ENCODE results near the gene STK17B.
"Not testable (repeated sequence)": the region's sequence is repeated elsewhere in the genome, so short reads cannot be mapped to it uniquely, and the experiment has no call there.

Gene STK17B

GRCh38 chr2:196113061-196113974 lies 58.1 kb downstream of the STK17B start:
- peak overlapping the region; percentile 91 for H2AFZ ChIP-seq (ENCODE audit: low read depth, low read length)
- H3K9me3 ChIP-seq (ENCODE audit: low read length): no peaks in the 10 kb centered on the region
- H3K4me1 ChIP-seq (ENCODE audit: insufficient read depth, low read length): peaks cover 28% of the 10 kb centered on the region
- H3K36me3 ChIP-seq (ENCODE audit: insufficient read depth, low read length): no peaks in the 10 kb centered on the region
- H3K27me3 ChIP-seq (ENCODE audit: insufficient read depth, low read length): no peaks in the 10 kb centered on the region
- peak overlapping the region; percentile 50 for H3K4me3 ChIP-seq (ENCODE audit: low read length)

- peak overlapping the region; percentile 50 for H3K4me3 ChIP-seq (ENCODE audit: low read length)
- H3K9me3 ChIP-seq (ENCODE audit: low read length): no peaks in the 10 kb centered on the region
- no peaks in the 10 kb centered on the region for H3K36me3 ChIP-seq (ENCODE audit: insufficient read depth, low read length)
- no peaks in the 10 kb centered on the region for H3K27me3 ChIP-seq (ENCODE audit: insufficient read depth, low read length)
- H2AFZ ChIP-seq (ENCODE audit: low read depth, low read length): peak overlapping the region; percentile 91
- H3K4me1 ChIP-seq (ENCODE audit: insufficient read depth, low read length): peaks cover 28% of the 10 kb centered on the region
These were observed 58.9 kb downstream of the STK17B start for GRCh38 chr2:196112418-196113034.

GRCh38 chr2:196108604-196109003 lies 62.8 kb downstream of the STK17B start:
- peaks cover 21% of the 10 kb centered on the region for H3K4me1 ChIP-seq (ENCODE audit: insufficient read depth, low read length)
- no peaks in the 10 kb centered on the region for H3K36me3 ChIP-seq (ENCODE audit: insufficient read depth, low read length)
- no peak overlapping the region for H3K4me3 ChIP-seq (ENCODE audit: low read length)
- H2AFZ ChIP-seq (ENCODE audit: low read depth, low read length): no peak overlapping the region
- no peaks in the 10 kb centered on the region for H3K9me3 ChIP-seq (ENCODE audit: low read length)
- no peaks in the 10 kb centered on the region for H3K27me3 ChIP-seq (ENCODE audit: insufficient read depth, low read length)

- Histone ChIP-seq H3K9me3 (ENCODE audit: low read length) (no peaks in the 10 kb centered on the region), H3K4me1 (ENCODE audit: insufficient read depth, low read length) (peaks cover 6% of the 10 kb centered on the region), H3K36me3 (ENCODE audit: insufficient read depth, low read length) (no peaks in the 10 kb centered on the region), H2AFZ (ENCODE audit: low read depth, low read length) (no peak overlapping the region), H3K4me3 (ENCODE audit: low read length) (no peak overlapping the region), H3K27me3 (ENCODE audit: insufficient read depth, low read length) (no peaks in the 10 kb centered on the region)
These were observed 65.4 kb downstream of the STK17B start for GRCh38 chr2:196105951-196106350.

GRCh38 chr2:196104066-196104465 lies 67.3 kb downstream of the STK17B start:
- H3K9me3 ChIP-seq (ENCODE audit: low read length): no peaks in the 10 kb centered on the region
- no peaks in the 10 kb centered on the region for H3K36me3 ChIP-seq (ENCODE audit: insufficient read depth, low read length)
- no peak overlapping the region for H3K4me3 ChIP-seq (ENCODE audit: low read length)
- no peak overlapping the region for H2AFZ ChIP-seq (ENCODE audit: low read depth, low read length)
- H3K27me3 ChIP-seq (ENCODE audit: insufficient read depth, low read length): no peaks in the 10 kb centered on the region
- peaks cover 4% of the 10 kb centered on the region for H3K4me1 ChIP-seq (ENCODE audit: insufficient read depth, low read length)

- no peak overlapping the region for H2AFZ ChIP-seq (ENCODE audit: low read depth, low read length)
- no peaks in the 10 kb centered on the region for H3K27me3 ChIP-seq (ENCODE audit: insufficient read depth, low read length)
- H3K9me3 ChIP-seq (ENCODE audit: low read length): no peaks in the 10 kb centered on the region
- peaks cover 4% of the 10 kb centered on the region for H3K4me1 ChIP-seq (ENCODE audit: insufficient read depth, low read length)
- no peaks in the 10 kb centered on the region for H3K36me3 ChIP-seq (ENCODE audit: insufficient read depth, low read length)
- no peak overlapping the region for H3K4me3 ChIP-seq (ENCODE audit: low read length)
These were observed 67.8 kb downstream of the STK17B start for GRCh38 chr2:196103626-196104025.

GRCh38 chr2:196101325-196101991 lies 69.9 kb downstream of the STK17B start:
- H3K27me3 ChIP-seq (ENCODE audit: insufficient read depth, low read length): no peaks in the 10 kb centered on the region
- H2AFZ ChIP-seq (ENCODE audit: low read depth, low read length): no peak overlapping the region
- H3K4me3 ChIP-seq (ENCODE audit: low read length): no peak overlapping the region
- H3K36me3 ChIP-seq (ENCODE audit: insufficient read depth, low read length): no peaks in the 10 kb centered on the region
- H3K4me1 ChIP-seq (ENCODE audit: insufficient read depth, low read length): peaks cover 4% of the 10 kb centered on the region
- H3K9me3 ChIP-seq (ENCODE audit: low read length): no peaks in the 10 kb centered on the region

GRCh38 chr2:196099916-196100315 lies 71.5 kb downstream of the STK17B start:
- H3K4me1 ChIP-seq (ENCODE audit: insufficient read depth, low read length): peaks cover 4% of the 10 kb centered on the region
- no peaks in the 10 kb centered on the region for H3K27me3 ChIP-seq (ENCODE audit: insufficient read depth, low read length)
- H3K36me3 ChIP-seq (ENCODE audit: insufficient read depth, low read length): no peaks in the 10 kb centered on the region
- H2AFZ ChIP-seq (ENCODE audit: low read depth, low read length): no peak overlapping the region
- H3K4me3 ChIP-seq (ENCODE audit: low read length): no peak overlapping the region
- H3K9me3 ChIP-seq (ENCODE audit: low read length): no peaks in the 10 kb centered on the region

GRCh38 chr2:196097864-196098660 lies 73.3 kb downstream of the STK17B start:
- Histone ChIP-seq H3K4me3 (ENCODE audit: low read length) (no peak overlapping the region), H3K4me1 (ENCODE audit: insufficient read depth, low read length) (peaks cover 4% of the 10 kb centered on the region), H3K27me3 (ENCODE audit: insufficient read depth, low read length) (no peaks in the 10 kb centered on the region), H2AFZ (ENCODE audit: low read depth, low read length) (no peak overlapping the region), H3K9me3 (ENCODE audit: low read length) (no peaks in the 10 kb centered on the region), H3K36me3 (ENCODE audit: insufficient read depth, low read length) (no peaks in the 10 kb centered on the region)

- Histone ChIP-seq H3K4me1 (ENCODE audit: insufficient read depth, low read length) (peaks cover 4% of the 10 kb centered on the region), H3K27me3 (ENCODE audit: insufficient read depth, low read length) (no peaks in the 10 kb centered on the region), H3K4me3 (ENCODE audit: low read length) (no peak overlapping the region)
These were observed 74.2 kb downstream of the STK17B start for GRCh38 chr2:196096982-196097745.

GRCh38 chr2:196096264-196096663 lies 75.1 kb downstream of the STK17B start:
- Histone ChIP-seq H2AFZ (ENCODE audit: low read depth, low read length) (no peak overlapping the region), H3K36me3 (ENCODE audit: insufficient read depth, low read length) (no peaks in the 10 kb centered on the region), H3K4me1 (ENCODE audit: insufficient read depth, low read length) (no peaks in the 10 kb centered on the region), H3K27me3 (ENCODE audit: insufficient read depth, low read length) (no peaks in the 10 kb centered on the region), H3K4me3 (ENCODE audit: low read length) (no peak overlapping the region), H3K9me3 (ENCODE audit: low read length) (no peaks in the 10 kb centered on the region)

More at GRCh38 chr2:196096982-196097745, 74.2 kb downstream of the STK17B start:
- H3K36me3 ChIP-seq (ENCODE audit: insufficient read depth, low read length): no peaks in the 10 kb centered on the region
- H2AFZ ChIP-seq (ENCODE audit: low read depth, low read length): no peak overlapping the region
- no peaks in the 10 kb centered on the region for H3K9me3 ChIP-seq (ENCODE audit: low read length)

- H3K4me1 ChIP-seq (ENCODE audit: insufficient read depth, low read length): not testable (repeated sequence)
These were observed 81.9 kb downstream of the STK17B start for GRCh38 chr2:196089448-196089847.

More at GRCh38 chr2:196089448-196089847, 81.9 kb downstream of the STK17B start:
- H2AFZ ChIP-seq (ENCODE audit: low read depth, low read length); H3K36me3 ChIP-seq (ENCODE audit: insufficient read depth, low read length); H3K9me3 ChIP-seq (ENCODE audit: low read length); H3K4me3 ChIP-seq (ENCODE audit: low read length); H3K27me3 ChIP-seq (ENCODE audit: insufficient read depth, low read length): not testable (repeated sequence)
